Panc1 (cell line): ENCODE measurements around the gene LIN9. TPM values are rescaled to one million over a fixed set of nuclear protein-coding genes. Genes with fewer than 3 reads are reported as not detected.

Source experiments
- ATAC-seq: fragments of 200-7000 bp; cut with Tn5 transposase; 2 replicates; pipeline ENCODE4 v1.9.1; 2020; ENCODE audit warnings: mild to moderate bottlenecking, moderate library complexity
- BruUV-seq: library from RNA; stranded (reverse); fragments of 400-500 nt; replicated peaks from 2 replicates; lab custom pipeline; 2021; lab: Mats Ljungman, UMichigan
- CTCF ChIA-PET: fragments of 300-600 bp; sonication (Branson Sonifier 250); formaldehyde crosslinking; loops from one replicate; lab custom pipeline; 2022; ENCODE audit warnings: antibody characterized with exemption; lab: Charles Lee
- POLR2A ChIA-PET: fragments of 300-600 bp; sonication (Branson Sonifier 250); formaldehyde crosslinking; loops from one replicate; lab custom pipeline; 2022; ENCODE audit warnings: antibody characterized with exemption; lab: Charles Lee
- DNase-seq: peaks from one replicate; pipeline ENCODE4 v3.0.0-alpha.2; 2010; ENCODE audit warnings: low read depth, low spot score
- H3K27ac ChIP-seq: 2 replicates; pipeline ENCODE4 v1.5.1; 2011; ENCODE audit warnings: mild to moderate bottlenecking, low read length, inconsistent platforms
- H3K27me3 ChIP-seq: fragments of 200-500 bp; sonication (Bioruptor generic); 2 replicates; pipeline ENCODE4 v1.6.0; 2014; ENCODE audit warnings: low read length, inconsistent platforms; ENCODE audit not compliant: control insufficient read depth, insufficient read depth
- H3K36me3 ChIP-seq: fragments of 200-500 bp; sonication (Bioruptor generic); 2 replicates; pipeline ENCODE4 v1.5.1; 2014; ENCODE audit warnings: inconsistent platforms, mild to moderate bottlenecking, low read length, moderate library complexity; ENCODE audit not compliant: control insufficient read depth, insufficient read depth
- H3K4me1 ChIP-seq: 2 replicates; pipeline ENCODE4 v1.5.1; 2011; ENCODE audit warnings: inconsistent platforms, mild to moderate bottlenecking, low read length, moderate library complexity; ENCODE audit not compliant: control insufficient read depth, insufficient read depth
- H3K4me3 ChIP-seq, 2 experiments: 2 replicates each; pipeline ENCODE4 v1.5.1; 2011 to 2012; ENCODE audit warnings: low read depth in 2 of 2, low read length in 2 of 2, mild to moderate bottlenecking in 2 of 2, inconsistent platforms in 1 of 2, moderate library complexity in 1 of 2
- H3K9me3 ChIP-seq: fragments of 200-500 bp; sonication (Bioruptor generic); 2 replicates; pipeline ENCODE4 v1.5.1; 2014; ENCODE audit warnings: low read depth, mild to moderate bottlenecking, inconsistent platforms, low read length, moderate library complexity; ENCODE audit not compliant: control insufficient read depth, insufficient read depth
- CTCF ChIP-seq: fragments of 450-650 bp; IDR thresholded peaks from 2 replicates; pipeline ENCODE4 v1.5.1; 2017; ENCODE audit warnings: mild to moderate bottlenecking
- POLR2AphosphoS5 ChIP-seq: IDR thresholded peaks from 2 replicates; pipeline ENCODE4 v1.6.1; 2012; ENCODE audit warnings: mild to moderate bottlenecking, low read depth, low read length, moderate library complexity
- REST ChIP-seq, 2 experiments: IDR thresholded peaks; 2 replicates each; pipeline ENCODE4 v1.6.1; 2011 to 2012; ENCODE audit warnings: low read depth in 2 of 2, control low read depth in 1 of 2, low read length in 1 of 2, mild to moderate bottlenecking in 1 of 2, moderate library complexity in 1 of 2; ENCODE audit not compliant: insufficient read depth in 1 of 2
- SIN3A ChIP-seq: IDR thresholded peaks from 2 replicates; pipeline ENCODE4 v1.6.1; 2012; ENCODE audit warnings: low read depth, mild to moderate bottlenecking, low read length, moderate library complexity, borderline replicate concordance; ENCODE audit not compliant: insufficient read depth
- TCF7L2 ChIP-seq: IDR thresholded peaks from 2 replicates; pipeline ENCODE4 v1.6.1; 2011; ENCODE audit warnings: mild to moderate bottlenecking, low read depth, low read length, inconsistent platforms
- in situ Hi-C: cut with HindIII; loops from 2 replicates; pipeline ENCODE4 v1.10.0; 2016; ENCODE audit warnings: low sequenced_read_pairs, low pct_unique_long_range_greater_than_20kb
- intact Hi-C: fragments of 100-400 bp; cut with micrococcal nuclease; formaldehyde crosslinking; loops from one replicate; pipeline ENCODE4 v1.10.0; 2022; ENCODE audit not compliant: unreplicated experiment
- total RNA-seq: library from RNA; stranded (reverse); gene quantifications from one replicate; pipeline ENCODE4 v1.2.1, GENCODE V29; 2021; ENCODE audit not compliant: unreplicated experiment

The LIN9 gene
- total RNA-seq, 1 experiment from 2014 or later, result 11.4 TPM

- no peak for TF ChIP-seq REST (IDR thresholded peaks at IDR 0.05; ENCODE audit: insufficient read depth in 1 of 2, low read depth in 2 of 2, low read length in 1 of 2)
- TF ChIP-seq CTCF, result no peak
- no peak for TF ChIP-seq POLR2AphosphoS5
- no peak for TF ChIP-seq TCF7L2
- no peak for TF ChIP-seq SIN3A
- H3K27me3 ChIP-seq, result no peaks in the 10 kb centered on the region
- no TSS peak for BruUV-seq
- no peak overlapping the region for H3K27ac ChIP-seq
- intact Hi-C loops (no loop called here), in situ Hi-C loops (no loop called here)
- ChIA-PET POLR2A (no interaction called here), CTCF (interaction anchor here (0.5 kb wide), 1 partner anchor 74 kb away, joined by 3 read pairs; no protein-coding TSS in a partner anchor)
- no peaks in the 10 kb centered on the region for H3K4me1 ChIP-seq
- ATAC-seq (no peak), DNase-seq (no peak)
- H3K4me3 ChIP-seq, result no peak overlapping the region
- no peaks in the 10 kb centered on the region for H3K36me3 ChIP-seq
- H3K9me3 ChIP-seq, result no peaks in the 10 kb centered on the region
These were observed 86.3 kb downstream of the LIN9 start for GRCh38 chr1:226222686-226223085.

- H3K9me3 ChIP-seq, result no peaks in the 10 kb centered on the region
- TF ChIP-seq TCF7L2 (no peak), CTCF (no peak), SIN3A (no peak), POLR2AphosphoS5 (no peak), REST (IDR thresholded peaks at IDR 0.05; ENCODE audit: insufficient read depth in 1 of 2, low read depth in 2 of 2, low read length in 1 of 2) (no peak)
- in situ Hi-C loops, result no loop called here
- no TSS peak for BruUV-seq
- intact Hi-C loops, result no loop called here
- ATAC-seq (no peak), DNase-seq (no peak)
- no peaks in the 10 kb centered on the region for H3K36me3 ChIP-seq
- CTCF ChIA-PET, result no interaction called here
- POLR2A ChIA-PET, result no interaction called here
- no peaks in the 10 kb centered on the region for H3K27me3 ChIP-seq
- no peaks in the 10 kb centered on the region for H3K4me1 ChIP-seq
- no peak overlapping the region for H3K27ac ChIP-seq
- no peak overlapping the region for H3K4me3 ChIP-seq
These were observed 88.3 kb downstream of the LIN9 start for GRCh38 chr1:226220473-226221189.
